GM19240 (cell line): ENCODE results near the gene NTMT1.
"Not testable (repeated sequence)": the region's sequence is repeated elsewhere in the genome, so short reads cannot be mapped to it uniquely, and the experiment has no call there.

Source experiments
- DNase-seq: peaks from one replicate; pipeline ENCODE4 v3.0.0; 2011; ENCODE audit warnings: low spot score; ENCODE audit not compliant: insufficient read length

Gene NTMT1

GRCh38 chr9:129654554-129655040 lies 28.6 kb downstream of the NTMT1 start:
- DNase-seq: no peak

- no peak for DNase-seq
These were observed 29.2 kb downstream of the NTMT1 start for GRCh38 chr9:129655154-129655553.

GRCh38 chr9:129655696-129656095 lies 29.7 kb downstream of the NTMT1 start:
- DNase-seq: no peak

- DNase-seq: no peak
These were observed 30.9 kb downstream of the NTMT1 start for GRCh38 chr9:129656795-129657390.

- DNase-seq: no peak
These were observed 35.1 kb downstream of the NTMT1 start for GRCh38 chr9:129661029-129661428.

- not testable (repeated sequence) for DNase-seq
These were observed 36.3 kb downstream of the NTMT1 start for GRCh38 chr9:129662239-129662638.

- no peak for DNase-seq
These were observed 38.9 kb downstream of the NTMT1 start for GRCh38 chr9:129664746-129665388.

- DNase-seq: no peak
These were observed 39.4 kb downstream of the NTMT1 start, which contains the start of gene PRRX2 for GRCh38 chr9:129665389-129665775. PRRX2 (plus strand) TSS chr9:129665647; CDS start chr9:129665868, 221 bp downstream.

GRCh38 chr9:129665814-129666520 lies 40.0 kb downstream of the NTMT1 start:
- DNase-seq: no peak

- no peak for DNase-seq
These were observed 40.6 kb downstream of the NTMT1 start for GRCh38 chr9:129666575-129666974.

- no peak for DNase-seq
These were observed 41.4 kb downstream of the NTMT1 start for GRCh38 chr9:129667378-129667777.

- DNase-seq: no peak
These were observed 41.9 kb downstream of the NTMT1 start for GRCh38 chr9:129667850-129668249.

GRCh38 chr9:129669141-129669718 lies 43.3 kb downstream of the NTMT1 start:
- DNase-seq: no peak

GRCh38 chr9:129669946-129670345 lies 44.0 kb downstream of the NTMT1 start:
- no peak for DNase-seq

GRCh38 chr9:129671065-129671464 lies 45.1 kb downstream of the NTMT1 start:
- DNase-seq: no peak

- no peak for DNase-seq
These were observed 45.6 kb downstream of the NTMT1 start for GRCh38 chr9:129671519-129671918.

- no peak for DNase-seq
These were observed 46.7 kb downstream of the NTMT1 start for GRCh38 chr9:129672702-129673101.

- DNase-seq: no peak
These were observed 47.6 kb downstream of the NTMT1 start for GRCh38 chr9:129673602-129674001.

- no peak for DNase-seq
These were observed 48.3 kb downstream of the NTMT1 start for GRCh38 chr9:129674229-129674628.

GRCh38 chr9:129675620-129676019 lies 49.7 kb downstream of the NTMT1 start:
- no peak for DNase-seq

- DNase-seq: no peak
These were observed 50.3 kb downstream of the NTMT1 start for GRCh38 chr9:129676287-129676686.

- DNase-seq: no peak
These were observed 51.0 kb downstream of the NTMT1 start for GRCh38 chr9:129676975-129677374.
